Tibial nerve (tissue), 4 donors: ENCODE results near the gene MBD3L2. TPM values are rescaled to one million over a fixed set of nuclear protein-coding genes. Genes with fewer than 3 reads are reported as not detected.
A peak's percentile ranks its signal among the peaks of the same experiment; 100 is the strongest.

Experiments used
- DNase-seq, 2 donors: peaks; one replicate each; pipeline ENCODE4 v3.0.0-alpha.2; 2019; ENCODE audit warnings: low spot score in 2 of 2
- H3K27ac ChIP-seq, 4 donors: fragments of 200-600 bp; sonication (generic) in 3 of 4; one replicate each; pipeline ENCODE4 v1.5.1; 2017 to 2019; ENCODE audit warnings: mild to moderate bottlenecking in 1 of 4
- H3K27me3 ChIP-seq, 2 donors: fragments of 200-600 bp; sonication (generic) in 1 of 2; one replicate each; pipeline versions ENCODE4 v1.5.1 to v1.6.0; 2017 to 2019
- H3K36me3 ChIP-seq, 3 donors: fragments of 200-600 bp; sonication (generic); one replicate each; pipeline ENCODE4 v1.5.1; 2018 to 2019
- H3K4me1 ChIP-seq, 4 donors: fragments of 200-600 bp; sonication (generic) in 3 of 4; one replicate each; pipeline ENCODE4 v1.5.1; 2017 to 2019
- H3K4me3 ChIP-seq, 4 donors: fragments of 200-600 bp; sonication (generic) in 3 of 4; one replicate each; pipeline ENCODE4 v1.5.1; 2017 to 2019; ENCODE audit warnings: mild to moderate bottlenecking in 1 of 4, moderate library complexity in 1 of 4
- H3K9me3 ChIP-seq, 4 donors: fragments of 200-600 bp; sonication (generic) in 3 of 4; one replicate each; pipeline ENCODE4 v1.5.1; 2017 to 2019
- EP300 ChIP-seq, 2 donors: sonication (generic); formaldehyde crosslinking; IDR thresholded peaks; one replicate each; pipeline ENCODE4 v1.6.1; 2017; ENCODE audit warnings: antibody characterized with exemption in 2 of 2, mild to moderate bottlenecking in 1 of 2
- POLR2A ChIP-seq, 2 donors: fragments of 450-650 bp; IDR thresholded peaks; one replicate each; pipeline ENCODE4 v1.6.1; 2017; ENCODE audit warnings: antibody characterized with exemption in 2 of 2, mild to moderate bottlenecking in 2 of 2, moderate library complexity in 2 of 2
- WGBS, 2 donors: methylation state at CpG; one replicate each; pipeline ENCODE4 v1.1.5; 2018; 5-methylcytosine and 5-hydroxymethylcytosine counted together
- total RNA-seq, 4 donors: library from RNA; depleted of rRNA; stranded (reverse); fragments of >200 nt; gene quantifications; one replicate each; pipeline ENCODE4 v1.1.0, GENCODE V29; 2016
- TF ChIP-seq, protein P1 (sequence below), 5 experiments: fragments of 200-600 bp in 3 of 5; fragments of 450-650 bp in 2 of 5; sonication (generic) in 3 of 5; IDR thresholded peaks; one replicate each; pipeline ENCODE4 v1.5.1; 2016 to 2019; ENCODE audit warnings: antibody characterized with exemption in 5 of 5, mild to moderate bottlenecking in 3 of 5, moderate library complexity in 2 of 5

MBD3L2 gene
- total RNA-seq, 4 donors from 2014 or later: not detected

DNA sequence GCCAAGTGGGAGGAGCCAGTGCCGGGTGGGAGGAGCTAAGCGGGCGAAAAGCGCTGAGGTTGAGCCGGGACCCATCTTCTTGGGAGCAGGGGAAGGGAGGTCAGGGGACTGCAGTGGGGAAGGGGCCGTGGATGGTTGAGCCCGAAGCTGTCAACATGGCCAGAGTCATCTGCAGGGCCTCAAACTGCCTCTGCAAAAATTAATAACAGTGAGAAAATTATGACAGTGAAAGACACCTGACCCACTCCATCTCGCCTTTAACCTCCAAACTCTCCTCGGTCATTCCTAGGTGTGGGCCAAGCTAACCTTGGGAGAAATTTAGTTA is 50.4 kb downstream of the MBD3L2 start:
- peaks cover 0 to 6% (median 0%) of the 10 kb centered on the region in 4 donors for H3K4me1 ChIP-seq
- H3K36me3 ChIP-seq: peaks cover 0 to 22% (median 0%) of the 10 kb centered on the region in 3 donors
- no peak for DNase-seq
- peak overlapping the region; percentile 80 to 99 (median 94) for H3K27ac ChIP-seq
- peaks cover 0 to 34% (median 3%) of the 10 kb centered on the region in 4 donors for H3K9me3 ChIP-seq
- peak overlapping the region; percentile 42 to 72 (median 61) for H3K4me3 ChIP-seq
- TF ChIP-seq EP300 (IDR thresholded peaks at IDR 0.05) (no peak), POLR2A (IDR thresholded peaks at IDR 0.05) (no peak)
- TF ChIP-seq, protein P1, sequence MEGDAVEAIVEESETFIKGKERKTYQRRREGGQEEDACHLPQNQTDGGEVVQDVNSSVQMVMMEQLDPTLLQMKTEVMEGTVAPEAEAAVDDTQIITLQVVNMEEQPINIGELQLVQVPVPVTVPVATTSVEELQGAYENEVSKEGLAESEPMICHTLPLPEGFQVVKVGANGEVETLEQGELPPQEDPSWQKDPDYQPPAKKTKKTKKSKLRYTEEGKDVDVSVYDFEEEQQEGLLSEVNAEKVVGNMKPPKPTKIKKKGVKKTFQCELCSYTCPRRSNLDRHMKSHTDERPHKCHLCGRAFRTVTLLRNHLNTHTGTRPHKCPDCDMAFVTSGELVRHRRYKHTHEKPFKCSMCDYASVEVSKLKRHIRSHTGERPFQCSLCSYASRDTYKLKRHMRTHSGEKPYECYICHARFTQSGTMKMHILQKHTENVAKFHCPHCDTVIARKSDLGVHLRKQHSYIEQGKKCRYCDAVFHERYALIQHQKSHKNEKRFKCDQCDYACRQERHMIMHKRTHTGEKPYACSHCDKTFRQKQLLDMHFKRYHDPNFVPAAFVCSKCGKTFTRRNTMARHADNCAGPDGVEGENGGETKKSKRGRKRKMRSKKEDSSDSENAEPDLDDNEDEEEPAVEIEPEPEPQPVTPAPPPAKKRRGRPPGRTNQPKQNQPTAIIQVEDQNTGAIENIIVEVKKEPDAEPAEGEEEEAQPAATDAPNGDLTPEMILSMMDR (IDR thresholded peaks at IDR 0.05): no peak
- WGBS, 2 donors: 8 to 12% methylated on average over 9 of the region's 9 CpGs
- H3K27me3 ChIP-seq: no peaks in the 10 kb centered on the region

Other genes starting within 250 kb of the MBD3L2 start
- 1 to 10 TPM in 1 of 4 donors, under 1 TPM in 2, not detected in 1; 0.20 to 1.7 (median 0.21) TPM for gene ADGRE1, start 161.7 kb upstream of the MBD3L2 start, total RNA-seq
- gene MBD3L2B, start 27.9 kb upstream of the MBD3L2 start, total RNA-seq: not detected
- not detected for gene MBD3L5, start 18.7 kb upstream of the MBD3L2 start, total RNA-seq
- gene MBD3L4, start 9.1 kb upstream of the MBD3L2 start, total RNA-seq: not detected
- gene MBD3L3, start 9.4 kb downstream of the MBD3L2 start, total RNA-seq: not detected
- 10 to 100 TPM in 1 of 4 donors, 1 to 10 TPM in 3; 7.3 to 14.6 (median 9.8) TPM for gene ZNF557, start 20.4 kb downstream of the MBD3L2 start, total RNA-seq
- 100 to 1,000 TPM; 150 to 420 (median 196) TPM for gene INSR, start 245.1 kb downstream of the MBD3L2 start, total RNA-seq